GM19452 (cell line): ENCODE measurements around the gene SLC17A6.

Experiments
- ATAC-seq: cut with Tn5 transposase; IDR thresholded peaks from one replicate; pipeline ENCODE4 v1.9.1; 2021; ENCODE audit not compliant: unreplicated experiment

Gene SLC17A6

GRCh38 chr11:22337596-22338485 lies at the start of gene SLC17A6:
Gene SLC17A6 (plus strand): TSS chr11:22338381. CDS start chr11:22338534, 153 bp downstream.
- no peak for ATAC-seq

DNA sequence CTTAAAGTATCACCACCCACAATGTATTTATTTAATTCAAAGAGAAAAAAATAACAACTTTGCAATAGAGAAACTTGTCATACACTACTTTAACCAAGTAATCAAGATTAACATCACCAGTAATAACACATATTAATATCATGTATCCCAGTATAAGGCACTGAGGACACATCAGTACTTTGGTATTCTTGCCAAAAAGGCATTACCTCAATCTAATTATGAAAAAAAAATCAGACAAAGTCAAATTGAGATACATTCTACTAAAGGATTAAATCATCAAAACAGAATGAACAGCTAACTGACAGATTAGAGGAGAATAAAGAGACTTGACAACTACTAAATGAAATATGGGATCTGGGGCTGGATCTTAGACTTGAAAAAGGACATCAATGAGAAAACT lies 35.8 kb upstream of the SLC17A6 start:
- no peak for ATAC-seq

DNA sequence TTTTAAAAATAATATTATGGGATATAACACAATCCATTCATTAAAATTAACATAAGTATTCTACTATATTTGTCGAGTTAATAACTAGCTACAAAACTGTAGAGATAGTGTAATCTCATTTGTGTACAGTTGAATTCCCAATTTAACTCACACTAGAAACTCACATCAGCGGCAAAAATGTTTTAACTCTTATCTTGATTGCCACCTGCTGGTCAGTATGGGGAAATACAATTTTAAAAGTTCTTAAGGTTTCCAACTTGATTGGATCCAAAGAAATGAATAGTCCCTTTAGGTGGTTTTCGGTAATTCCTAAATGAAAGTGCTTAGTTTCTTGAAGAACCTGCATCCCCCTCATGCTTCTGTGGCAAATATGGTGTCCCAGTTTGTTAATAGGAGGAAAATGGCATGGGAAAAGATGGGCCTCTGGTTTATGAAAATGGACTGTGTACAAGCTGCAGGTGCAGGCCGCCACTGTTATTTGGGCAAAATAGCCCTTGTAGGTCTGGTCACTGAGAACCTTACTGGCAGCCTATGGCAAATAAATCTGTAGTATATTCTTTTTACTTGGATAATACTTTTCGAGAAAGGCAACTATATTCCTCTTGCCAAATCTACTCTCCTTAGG lies 33.7 kb upstream of the SLC17A6 start:
- ATAC-seq: no peak

DNA sequence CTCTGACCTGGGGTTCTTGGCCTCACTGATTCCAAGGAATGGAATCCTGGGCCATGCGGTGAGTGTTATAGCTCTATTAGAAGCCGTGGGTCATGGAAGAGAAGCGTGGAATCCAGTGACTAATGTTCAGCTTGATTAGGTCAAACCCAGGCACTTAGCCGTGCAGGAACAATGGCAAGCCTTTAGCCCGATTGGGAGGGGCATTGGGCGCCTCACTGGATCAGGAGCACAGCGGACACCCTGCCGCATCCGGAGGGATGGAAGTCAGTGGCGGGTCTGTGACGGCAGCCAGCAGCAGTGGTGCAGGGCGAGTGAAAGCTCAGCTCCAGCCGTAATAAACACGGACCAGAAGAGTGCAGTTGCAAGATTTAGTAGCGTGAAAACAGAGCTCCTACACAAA lies 20.5 kb upstream of the SLC17A6 start:
- no peak for ATAC-seq

DNA sequence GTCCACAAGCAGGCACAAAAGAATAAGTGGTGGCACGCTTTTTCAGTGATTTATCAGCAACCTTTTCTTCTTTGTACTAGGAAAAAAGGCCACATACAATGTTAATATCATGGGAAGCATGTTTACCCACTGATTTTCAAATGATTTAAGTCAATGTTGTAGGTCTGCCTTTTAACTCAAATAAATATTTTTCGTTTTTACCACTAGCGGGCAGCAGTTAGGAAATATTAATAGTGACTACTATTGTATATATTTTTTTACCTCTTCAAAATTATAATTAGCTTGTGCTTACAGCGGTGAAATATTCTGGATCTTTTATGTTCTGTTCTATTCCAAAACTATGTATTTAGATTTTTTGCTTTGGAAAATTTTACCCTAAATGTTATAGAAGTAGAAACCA lies 6.4 kb upstream of the SLC17A6 start:
- no peak for ATAC-seq

GRCh38 chr11:22336587-22336986 lies 1.6 kb upstream of the SLC17A6 start:
- ATAC-seq: no peak

- no peak for ATAC-seq
Measured at GRCh38 chr11:22339611-22340010, 1.4 kb downstream of the SLC17A6 start.

GRCh38 chr11:22340235-22340634 lies 2.1 kb downstream of the SLC17A6 start:
- no peak for ATAC-seq

GRCh38 chr11:22340701-22341587 lies 2.8 kb downstream of the SLC17A6 start:
- ATAC-seq: no peak

GRCh38 chr11:22341588-22341931 lies 3.4 kb downstream of the SLC17A6 start:
- ATAC-seq: no peak

GRCh38 chr11:22342211-22343031 lies 4.2 kb downstream of the SLC17A6 start:
- ATAC-seq: no peak

DNA sequence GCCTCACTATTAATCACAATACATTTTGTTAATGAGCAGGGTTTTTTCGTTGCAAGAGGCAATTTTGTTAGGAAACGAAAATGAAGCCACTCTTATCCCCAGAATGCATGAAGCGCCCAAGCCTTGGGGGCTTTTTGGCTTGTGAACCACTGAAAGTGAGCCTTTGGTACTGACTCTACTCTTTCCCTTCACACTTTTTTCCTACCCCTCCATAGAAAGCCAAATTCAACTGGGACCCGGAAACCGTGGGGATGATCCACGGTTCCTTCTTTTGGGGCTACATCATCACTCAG lies 4.8 kb downstream of the SLC17A6 start:
- ATAC-seq: no peak

GRCh38 chr11:22343371-22344032 lies 5.3 kb downstream of the SLC17A6 start:
- ATAC-seq: no peak

DNA sequence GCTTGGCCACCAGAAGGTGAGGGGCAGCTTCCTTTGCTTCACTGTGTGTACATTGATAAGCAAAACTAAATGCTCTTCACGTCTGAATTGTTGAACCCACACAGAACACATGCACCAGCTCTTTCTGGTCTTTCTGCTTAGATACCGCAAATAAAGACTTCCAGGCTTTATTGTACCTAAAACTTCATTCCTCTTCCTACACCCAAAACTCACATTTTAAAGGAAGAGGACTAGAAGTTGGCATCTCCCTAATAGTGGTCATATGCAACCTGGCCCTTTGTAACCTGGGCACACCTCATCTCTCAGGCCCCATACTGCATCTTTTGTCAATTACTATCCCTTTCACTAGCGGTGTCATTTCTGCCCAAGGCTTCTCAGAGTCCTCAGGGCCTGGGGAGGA lies 5.9 kb downstream of the SLC17A6 start:
- ATAC-seq: no peak

DNA sequence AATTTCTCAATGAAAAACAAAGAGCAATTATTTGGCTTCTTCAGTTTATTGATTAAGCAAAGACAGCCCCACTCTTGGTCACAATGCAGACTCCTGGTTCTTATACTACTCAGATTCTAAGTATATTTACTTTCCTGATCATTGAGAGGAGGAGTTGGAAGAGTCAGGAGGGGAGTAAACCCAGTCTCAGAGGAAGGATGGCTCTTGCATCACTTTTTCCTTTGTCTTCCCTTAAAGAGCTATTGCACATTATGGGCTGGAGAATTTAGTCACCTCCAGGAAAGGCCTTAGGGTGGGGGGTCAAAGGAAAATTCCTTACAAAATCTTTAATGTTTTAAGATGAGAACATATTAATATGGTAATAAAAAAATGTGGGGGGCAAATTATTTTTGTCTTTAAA lies 8.1 kb downstream of the SLC17A6 start:
- ATAC-seq: no peak

GRCh38 chr11:22347857-22348487 lies 9.8 kb downstream of the SLC17A6 start:
- no peak for ATAC-seq

DNA sequence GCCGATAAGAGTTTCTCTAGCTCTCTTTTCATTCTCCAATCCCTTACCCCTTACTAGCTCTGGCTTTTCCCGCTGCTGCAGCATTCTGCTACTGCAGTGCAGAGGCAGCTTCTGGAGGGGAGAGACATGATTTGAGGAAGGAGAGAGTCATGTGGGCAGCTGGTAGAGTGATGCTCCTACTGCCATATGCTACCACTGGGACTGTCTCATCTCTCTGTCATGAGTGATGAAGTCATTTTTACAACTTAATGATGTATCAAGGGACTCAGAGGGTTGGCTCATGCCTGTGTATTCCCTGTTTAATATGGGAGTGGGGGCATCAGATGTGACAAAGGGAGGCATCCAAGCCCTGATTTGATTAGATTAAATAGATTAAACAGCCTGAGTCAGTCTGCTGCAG lies 11.3 kb downstream of the SLC17A6 start:
- no peak for ATAC-seq

DNA sequence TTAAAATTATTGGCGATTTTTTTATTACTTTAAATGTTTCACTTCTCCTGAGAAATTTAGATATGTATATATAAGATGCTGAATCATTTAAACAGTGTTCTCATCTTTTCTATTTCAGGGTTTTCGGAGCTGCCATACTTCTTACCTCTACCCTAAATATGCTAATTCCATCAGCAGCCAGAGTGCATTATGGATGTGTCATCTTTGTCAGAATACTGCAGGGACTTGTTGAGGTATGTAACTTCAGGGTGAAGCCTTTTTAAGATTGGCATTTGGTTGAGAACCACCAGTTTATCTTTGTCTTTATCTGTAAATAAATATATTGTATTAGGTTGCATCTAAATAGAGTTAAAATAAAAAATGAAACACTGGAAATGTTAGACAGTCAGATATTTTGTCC lies 21.1 kb downstream of the SLC17A6 start:
- no peak for ATAC-seq

DNA sequence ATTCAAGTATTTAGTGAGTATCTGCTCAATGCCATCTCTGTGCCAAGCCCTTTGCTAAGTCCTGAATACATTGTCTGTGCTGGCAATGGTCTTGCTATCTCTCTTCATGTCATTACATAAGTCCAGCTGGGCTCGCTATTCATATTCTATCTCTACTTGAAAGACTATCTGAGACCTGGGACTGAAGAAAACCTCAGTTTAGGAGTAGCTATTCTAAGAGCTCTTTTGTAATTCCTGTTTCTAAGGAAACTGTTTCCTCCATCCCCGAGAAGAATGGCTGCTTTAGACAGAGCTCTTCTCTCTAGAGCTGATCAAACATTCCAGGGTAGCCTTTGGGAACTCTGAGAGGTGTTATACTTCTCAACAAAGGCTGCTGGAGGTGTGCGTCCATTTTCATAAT lies 33.0 kb downstream of the SLC17A6 start:
- ATAC-seq: no peak

GRCh38 chr11:22387126-22387525 lies 48.9 kb downstream of the SLC17A6 start:
- ATAC-seq: no peak
